K562 (cell line): Measurements from ENCODE around the gene IRS2. TPM values are rescaled to one million over a fixed set of nuclear protein-coding genes. Genes with fewer than 3 reads are reported as not detected.

Experiments used
- ATAC-seq: fragments of 200-7000 bp; cut with Tn5 transposase; 3 replicates; pipeline ENCODE4 v1.9.1; 2020; ENCODE audit warnings: moderate library complexity
- BruUV-seq: library from RNA; stranded (reverse); fragments of 400-500 nt; replicated peaks from 2 replicates; lab custom pipeline; 2021; lab: Mats Ljungman, UMichigan
- CTCF ChIA-PET: fragments of 300-600 bp; formaldehyde crosslinking; extraction: SDS; loops from one replicate; lab custom pipeline; 2021; ENCODE audit warnings: low intra/inter-chr PET ratio; lab: Yijun Ruan, JAX
- POLR2A ChIA-PET: fragments of 300-600, 350-650 bp; sonication (Branson Sonifier 250); formaldehyde crosslinking; extraction: SDS; loops from one replicate; lab custom pipeline; 2021; ENCODE audit warnings: antibody characterized with exemption, inconsistent platforms; lab: Yijun Ruan, JAX
- DNase-seq, 4 experiments: peaks; one replicate each; pipeline versions ENCODE4 v3.0.0 to v3.0.0-alpha.2; 2011 to 2018; ENCODE audit warnings: low spot score in 3 of 4, mixed read lengths in 3 of 4; ENCODE audit errors: extremely low read depth in 1 of 4
- FAIRE-seq: peaks from 2 replicates; lab custom pipeline; 2011; peaks lifted over from hg19 to GRCh38; lab: Jason Lieb, UNC
- H2AFZ ChIP-seq: 2 replicates; pipeline ENCODE4 v1.6.0; 2011; ENCODE audit warnings: low read depth, low read length, control low read depth, inconsistent platforms
- H3K27ac ChIP-seq: fragments of 200-600 bp; 3 replicates; pipeline ENCODE4 v1.8.0; 2011; ENCODE audit warnings: low read depth, mild to moderate bottlenecking, control low read depth, inconsistent platforms, low read length, moderate library complexity, mixed read lengths; ENCODE audit errors: extremely low read depth
- H3K27me3 ChIP-seq, 2 experiments: fragments of 300-600 bp in 1 of 2; 2 replicates in 1 of 2; 3 replicates in 1 of 2; pipeline versions ENCODE4 v1.6.0 to v1.8.0; 2011; ENCODE audit warnings: inconsistent platforms in 2 of 2, low read length in 2 of 2, mild to moderate bottlenecking in 1 of 2, mixed read lengths in 1 of 2, moderate library complexity in 1 of 2; ENCODE audit not compliant: control insufficient read depth in 2 of 2, insufficient read depth in 2 of 2
- H3K36me3 ChIP-seq: fragments of 300-600 bp; 3 replicates; pipeline ENCODE4 v1.8.0; 2011; ENCODE audit warnings: mild to moderate bottlenecking, low read length, inconsistent platforms; ENCODE audit not compliant: control insufficient read depth, insufficient read depth
- H3K4me1 ChIP-seq, 2 experiments: fragments of 200-600 bp in 1 of 2; replicated peaks in 1 of 2; 2 replicates in 1 of 2; 3 replicates in 1 of 2; pipeline versions ENCODE4 v1.5.1 to v1.8.0; 2011; ENCODE audit warnings: inconsistent platforms in 2 of 2, low read length in 2 of 2, mild to moderate bottlenecking in 1 of 2, mixed read lengths in 1 of 2, moderate library complexity in 1 of 2; ENCODE audit not compliant: control insufficient read depth in 2 of 2, insufficient read depth in 2 of 2
- H3K4me2 ChIP-seq: 2 replicates; pipeline ENCODE4 v1.6.1; 2011; ENCODE audit warnings: low read length, control low read depth, inconsistent platforms, mixed read lengths; ENCODE audit not compliant: insufficient read depth
- H3K4me3 ChIP-seq: fragments of 200-600 bp; sonication (generic), shearing (Covaris generic); 2 replicates; pipeline ENCODE4 v1.5.1; 2016; ENCODE audit warnings: control low read depth, inconsistent platforms
- H3K79me2 ChIP-seq: fragments of 200-600 bp; 3 replicates; pipeline ENCODE4 v1.8.0; 2011; ENCODE audit warnings: low read length, inconsistent platforms; ENCODE audit not compliant: control insufficient read depth, insufficient read depth
- H3K9ac ChIP-seq, 2 experiments: 2 replicates each; pipeline versions ENCODE4 v1.6.0 to v1.6.1; 2011; ENCODE audit warnings: low read depth in 2 of 2, low read length in 2 of 2, control low read depth in 1 of 2, inconsistent platforms in 1 of 2, mild to moderate bottlenecking in 1 of 2, mixed read lengths in 1 of 2; ENCODE audit not compliant: insufficient read depth in 1 of 2
- H3K9me1 ChIP-seq: one replicate; pipeline ENCODE4 v1.6.0; 2011; ENCODE audit warnings: inconsistent platforms, mild to moderate bottlenecking, low read length, moderate library complexity; ENCODE audit not compliant: control insufficient read depth, insufficient read depth
- H3K9me3 ChIP-seq: replicated peaks from 2 replicates; pipeline ENCODE4 v1.5.1; 2011; ENCODE audit warnings: low read depth, low read length, inconsistent platforms; ENCODE audit not compliant: control insufficient read depth, insufficient read depth
- H4K20me1 ChIP-seq: replicated peaks from 2 replicates; pipeline ENCODE4 v1.6.1; 2011; ENCODE audit warnings: low read length, inconsistent platforms, mixed read lengths; ENCODE audit not compliant: control insufficient read depth, insufficient read depth
- LARP7 ChIP-seq: fragments of 450-650 bp; IDR thresholded peaks from 2 replicates; pipeline ENCODE4 v1.6.1; 2016
- MAFF ChIP-seq: IDR thresholded peaks from 2 replicates; pipeline ENCODE4 v1.6.1; 2012; ENCODE audit warnings: low read length, improper control_type of control experiment
- NFIC ChIP-seq: fragments of 450-650 bp; IDR thresholded peaks from 2 replicates; pipeline ENCODE4 v1.6.1; 2017; ENCODE audit warnings: mild to moderate bottlenecking, inconsistent platforms
- TAL1 ChIP-seq: fragments of 450-650 bp; IDR thresholded peaks from 2 replicates; pipeline ENCODE4 v1.6.1; 2016; ENCODE audit warnings: mild to moderate bottlenecking
- TCF7L2 ChIP-seq: fragments of 150-350 bp; IDR thresholded peaks from 2 replicates; pipeline ENCODE4 v1.6.1; 2016; ENCODE audit warnings: low read depth, mild to moderate bottlenecking, low read length, moderate library complexity
- ZBTB8A ChIP-seq: fragments of 450-650 bp; IDR thresholded peaks from 2 replicates; pipeline ENCODE4 v1.6.1; 2018; ENCODE audit warnings: mild to moderate bottlenecking, moderate library complexity; ENCODE audit not compliant: partially characterized antibody
- ZNF165 ChIP-seq: fragments of 250-450 bp; sonication (Bioruptor Pico); IDR thresholded peaks from 2 replicates; pipeline ENCODE4 v1.4.0; 2020; ENCODE audit warnings: borderline replicate concordance
- ZNF212 ChIP-seq: fragments of 450-650 bp; formaldehyde crosslinking; IDR thresholded peaks from 2 replicates; pipeline ENCODE4 v1.4.0; 2020; ENCODE audit warnings: mild to moderate bottlenecking
- WGBS: fragments of 100-300 bp; shearing (Covaris generic); methylation state at CpG from one replicate; pipeline ENCODE4 v1.1.6; 2016; ENCODE audit warnings: low coverage, mixed read lengths; ENCODE audit not compliant: insufficient coverage; ENCODE audit errors: missing lambda C conversion rate; 5-methylcytosine and 5-hydroxymethylcytosine counted together
- in situ Hi-C: fragments of 300-500 bp; cut with MboI; formaldehyde crosslinking; loops from 4 replicates; pipeline ENCODE4 v1.15.0; 2018; ENCODE audit warnings: inconsistent platforms, mixed read lengths
- intact Hi-C: fragments of 100-400 bp; cut with micrococcal nuclease; formaldehyde crosslinking; loops from 2 replicates; pipeline ENCODE4 v1.14.2; 2022
- polyA plus RNA-seq, 8 experiments: library from polyadenylated mRNA; depleted of rRNA in 4 of 8; stranded (reverse) in 5 of 8; unstranded in 3 of 8; fragments of >200 nt; fragmentation: Nextera tagmentation in 2 of 8; fragmentation: Illumina TruSeq in 1 of 8; extraction: Ambion mirVana in 2 of 8; extraction: Trizol in 1 of 8; gene quantifications; 2 replicates each; pipeline versions ENCODE4 v1.2.1 to v1.2.3, GENCODE V29; 2011 to 2014; ENCODE audit warnings: inconsistent platforms in 1 of 8, missing spikeins in 1 of 8
- total RNA-seq, 7 experiments: library from RNA; depleted of rRNA in 6 of 7; stranded (reverse); fragments of >200 nt in 6 of 7; fragmentation: Illumina TruSeq in 2 of 7; extraction: Trizol in 2 of 7; gene quantifications; 2 replicates each; pipeline versions ENCODE4 v1.2.1 to v1.2.3, GENCODE V29; 2011 to 2021; ENCODE audit warnings: low replicate concordance in 1 of 7
- TF ChIP-seq, protein P1 (sequence below), 3 experiments: fragments of 200-800 bp in 1 of 3; fragments of 250-450 bp in 1 of 3; fragments of 450-650 bp in 1 of 3; sonication (Bioruptor Pico) in 1 of 3; sonication (Bioruptor generic) in 1 of 3; formaldehyde crosslinking in 1 of 3; IDR thresholded peaks; 2 replicates each; pipeline versions ENCODE4 v1.6.1 to v1.8.0; 2016 to 2022; ENCODE audit warnings: mild to moderate bottlenecking in 2 of 3, missing genetic modification characterization in 2 of 3, missing compliant biosample characterization in 1 of 3, moderate library complexity in 1 of 3
- TF ChIP-seq, protein P2 (sequence below), 2 experiments: fragments of 200-800 bp in 1 of 2; sonication (Bioruptor generic) in 1 of 2; sonication (generic) in 1 of 2; formaldehyde crosslinking in 1 of 2; IDR thresholded peaks in 1 of 2; conservative IDR thresholded peaks in 1 of 2; 2 replicates each; pipeline versions ENCODE4 v1.5.0 to v1.6.1; 2016 to 2020; ENCODE audit warnings: missing compliant biosample characterization in 1 of 2, missing genetic modification characterization in 1 of 2, missing genetic modification reagents in 1 of 2

Gene IRS2
- total and polyA plus RNA-seq, 9 of the 15 experiments (the other 6 are each of a cell fraction or from before 2014, with no cell fraction given), result 0.36 to 4.6 (median 0.63) TPM

DNA sequence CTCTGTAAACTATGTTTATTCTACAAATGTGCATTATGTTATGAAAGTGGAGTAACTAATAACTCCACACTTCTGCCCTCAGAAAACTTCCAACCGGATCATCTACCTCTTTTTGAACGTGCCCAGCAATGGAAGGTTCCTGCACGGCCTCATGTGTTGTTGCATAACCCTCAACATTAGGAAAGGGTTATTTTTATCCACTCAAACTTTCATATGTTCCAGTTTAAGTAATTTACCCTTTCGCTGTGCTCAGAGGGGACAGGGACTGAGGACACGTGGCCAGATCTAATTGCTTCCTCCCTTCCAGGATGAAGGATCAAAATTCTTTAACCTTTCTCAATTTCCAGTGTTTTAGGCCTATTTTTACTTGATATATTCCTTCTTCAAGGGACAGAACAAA lies 29.6 kb downstream of the IRS2 start:
- Histone ChIP-seq H3K36me3 (no peaks in the 10 kb centered on the region), H3K4me1 (peaks cover 3 to 5% of the 10 kb centered on the region in 2 experiments; a peak in 2 of 5 replicates)
- no peak for DNase-seq

More for the DNA sequence above, 29.6 kb downstream of the IRS2 start:
- no peak overlapping the region for H3K4me2 ChIP-seq
- intact Hi-C loops (no loop called here), in situ Hi-C loops (no loop called here)
- ATAC-seq (no peak), FAIRE-seq (no peak)
- POLR2A ChIA-PET, result no interaction called here
- H3K9me3 ChIP-seq, result no peaks in the 10 kb centered on the region
- no peak overlapping the region for H3K4me3 ChIP-seq
- H3K9ac ChIP-seq, result no peak overlapping the region
- TF ChIP-seq LARP7 (no peak), TCF7L2 (no peak), ZNF212 (CRISPR knock-in tag) (no peak), ZNF165 (CRISPR knock-in tag) (no peak), ZBTB8A (no peak), TAL1 (no peak), MAFF (no peak), NFIC (no peak)
- TF ChIP-seq, protein P1, sequence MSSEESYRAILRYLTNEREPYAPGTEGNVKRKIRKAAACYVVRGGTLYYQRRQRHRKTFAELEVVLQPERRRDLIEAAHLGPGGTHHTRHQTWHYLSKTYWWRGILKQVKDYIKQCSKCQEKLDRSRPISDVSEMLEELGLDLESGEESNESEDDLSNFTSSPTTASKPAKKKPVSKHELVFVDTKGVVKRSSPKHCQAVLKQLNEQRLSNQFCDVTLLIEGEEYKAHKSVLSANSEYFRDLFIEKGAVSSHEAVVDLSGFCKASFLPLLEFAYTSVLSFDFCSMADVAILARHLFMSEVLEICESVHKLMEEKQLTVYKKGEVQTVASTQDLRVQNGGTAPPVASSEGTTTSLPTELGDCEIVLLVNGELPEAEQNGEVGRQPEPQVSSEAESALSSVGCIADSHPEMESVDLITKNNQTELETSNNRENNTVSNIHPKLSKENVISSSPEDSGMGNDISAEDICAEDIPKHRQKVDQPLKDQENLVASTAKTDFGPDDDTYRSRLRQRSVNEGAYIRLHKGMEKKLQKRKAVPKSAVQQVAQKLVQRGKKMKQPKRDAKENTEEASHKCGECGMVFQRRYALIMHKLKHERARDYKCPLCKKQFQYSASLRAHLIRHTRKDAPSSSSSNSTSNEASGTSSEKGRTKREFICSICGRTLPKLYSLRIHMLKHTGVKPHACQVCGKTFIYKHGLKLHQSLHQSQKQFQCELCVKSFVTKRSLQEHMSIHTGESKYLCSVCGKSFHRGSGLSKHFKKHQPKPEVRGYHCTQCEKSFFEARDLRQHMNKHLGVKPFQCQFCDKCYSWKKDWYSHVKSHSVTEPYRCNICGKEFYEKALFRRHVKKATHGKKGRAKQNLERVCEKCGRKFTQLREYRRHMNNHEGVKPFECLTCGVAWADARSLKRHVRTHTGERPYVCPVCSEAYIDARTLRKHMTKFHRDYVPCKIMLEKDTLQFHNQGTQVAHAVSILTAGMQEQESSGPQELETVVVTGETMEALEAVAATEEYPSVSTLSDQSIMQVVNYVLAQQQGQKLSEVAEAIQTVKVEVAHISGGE (CRISPR knock-in tag; IDR thresholded peaks at IDR 0.05), result no peak
- TF ChIP-seq, protein P2, sequence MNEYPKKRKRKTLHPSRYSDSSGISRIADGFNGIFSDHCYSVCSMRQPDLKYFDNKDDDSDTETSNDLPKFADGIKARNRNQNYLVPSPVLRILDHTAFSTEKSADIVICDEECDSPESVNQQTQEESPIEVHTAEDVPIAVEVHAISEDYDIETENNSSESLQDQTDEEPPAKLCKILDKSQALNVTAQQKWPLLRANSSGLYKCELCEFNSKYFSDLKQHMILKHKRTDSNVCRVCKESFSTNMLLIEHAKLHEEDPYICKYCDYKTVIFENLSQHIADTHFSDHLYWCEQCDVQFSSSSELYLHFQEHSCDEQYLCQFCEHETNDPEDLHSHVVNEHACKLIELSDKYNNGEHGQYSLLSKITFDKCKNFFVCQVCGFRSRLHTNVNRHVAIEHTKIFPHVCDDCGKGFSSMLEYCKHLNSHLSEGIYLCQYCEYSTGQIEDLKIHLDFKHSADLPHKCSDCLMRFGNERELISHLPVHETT (CRISPR knock-in tag; conservative IDR thresholded peaks at IDR 0.05 in 1 of 2, IDR thresholded peaks at IDR 0.05 in 1 of 2), result no peak
- H3K27ac ChIP-seq, result no peak overlapping the region
- H3K79me2 ChIP-seq, result no peaks in the 10 kb centered on the region; the same call in 2 of the 3 replicates
- H4K20me1 ChIP-seq, result no peaks in the 10 kb centered on the region
- H3K27me3 ChIP-seq, result no peaks in the 10 kb centered on the region
- WGBS, result 59% methylated on average over 5 of the region's 5 CpGs
- no peak overlapping the region for H2AFZ ChIP-seq
- BruUV-seq, result no TSS peak
- CTCF ChIA-PET, result no interaction called here
- no peaks in the 10 kb centered on the region for H3K9me1 ChIP-seq
